HG03571 (cell line): ENCODE results near the gene SP110.
"Not testable (repeated sequence)": the region's sequence is repeated elsewhere in the genome, so short reads cannot be mapped to it uniquely, and the experiment has no call there.

ENCODE experiments used
- ATAC-seq: cut with Tn5 transposase; IDR thresholded peaks from one replicate; pipeline ENCODE4 v1.9.1; 2021; ENCODE audit not compliant: unreplicated experiment

The SP110 gene

DNA sequence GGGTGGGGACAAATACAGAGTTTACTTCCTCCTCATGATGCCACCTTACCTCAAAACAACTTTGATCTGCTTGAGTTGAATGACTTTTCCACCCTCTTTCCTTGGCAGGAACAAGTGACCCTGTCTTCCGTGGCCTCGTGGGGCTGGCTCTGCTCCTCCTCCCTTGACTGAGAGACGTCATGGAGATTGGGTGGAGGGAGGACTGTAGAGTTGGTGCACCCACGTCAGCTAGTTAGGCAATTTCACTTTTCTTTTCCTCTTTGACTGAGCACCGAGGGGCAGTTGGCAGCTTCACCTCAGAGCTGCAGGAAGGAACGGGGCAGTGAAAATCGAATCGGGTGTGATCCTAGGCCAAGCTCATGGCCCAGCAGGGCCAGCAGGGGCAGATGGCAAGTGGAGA, 5.7 kb upstream of the SP110 start, which contains the start of gene SP140:
TSS of gene SP140 (plus strand) at position 251 of the 400 bp plus-strand sequence. CDS start at position 360, 109 bp downstream.
- ATAC-seq, result peak; percentile 49

DNA sequence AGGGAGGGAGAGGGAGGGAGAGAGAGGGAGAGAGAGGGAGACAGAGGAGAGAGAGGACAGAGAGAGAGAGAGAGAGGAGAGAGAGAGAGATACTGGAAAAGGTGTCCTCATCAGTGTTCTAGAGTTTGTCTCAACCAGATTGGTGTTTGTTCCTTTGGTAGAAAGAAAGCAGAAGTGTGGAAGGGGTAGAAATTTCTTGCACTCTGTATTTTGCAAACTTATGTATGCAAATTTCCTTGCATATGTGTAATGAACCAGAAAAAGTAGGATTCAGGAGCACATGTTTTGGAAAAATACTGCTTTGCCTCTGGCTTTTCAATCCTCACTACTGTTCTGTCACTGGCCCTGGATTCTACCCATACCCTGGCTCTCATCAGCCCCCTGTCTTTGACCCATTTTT, 4.7 kb upstream of the SP110 start:
- ATAC-seq, result no peak

DNA sequence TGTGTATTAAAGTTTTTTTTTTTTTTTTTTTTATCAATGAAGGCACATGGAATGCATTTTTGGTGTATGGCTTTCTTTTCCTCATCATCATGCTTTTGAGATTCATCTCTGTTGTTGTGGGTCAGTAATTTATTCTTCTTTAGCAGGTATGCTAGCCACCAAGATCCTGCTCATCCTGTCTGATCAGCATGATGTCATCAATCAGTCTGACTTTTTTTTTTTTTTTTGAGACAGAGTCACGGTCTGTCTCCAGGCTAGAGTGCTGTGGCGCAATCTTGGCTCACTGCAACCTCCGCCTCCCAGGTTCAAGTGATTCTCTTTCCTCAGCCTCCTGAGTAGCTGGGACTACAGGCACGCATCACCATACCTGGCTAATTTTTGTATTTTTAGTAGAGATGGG, 3.0 kb upstream of the SP110 start:
- ATAC-seq, result not testable (repeated sequence)

DNA sequence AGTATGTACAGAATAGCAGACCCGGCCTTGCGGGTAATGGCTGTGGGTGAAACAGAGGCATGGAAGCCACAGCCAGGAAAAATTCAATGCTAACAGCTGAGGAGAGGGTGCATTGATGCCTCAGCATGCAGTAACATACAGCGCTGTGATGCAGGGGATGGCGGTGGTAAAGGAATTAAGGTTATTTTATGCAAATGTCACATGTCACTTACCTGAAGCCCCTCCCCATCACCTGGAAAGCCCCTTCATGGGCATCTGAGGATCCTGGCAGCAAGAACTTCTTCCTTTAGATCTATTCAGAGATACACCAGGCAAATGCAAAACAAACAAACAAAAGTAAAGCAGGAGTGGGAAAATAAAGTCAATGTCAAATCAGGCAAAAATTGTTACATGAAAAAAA, 1.7 kb upstream of the SP110 start:
- ATAC-seq, result no peak

DNA sequence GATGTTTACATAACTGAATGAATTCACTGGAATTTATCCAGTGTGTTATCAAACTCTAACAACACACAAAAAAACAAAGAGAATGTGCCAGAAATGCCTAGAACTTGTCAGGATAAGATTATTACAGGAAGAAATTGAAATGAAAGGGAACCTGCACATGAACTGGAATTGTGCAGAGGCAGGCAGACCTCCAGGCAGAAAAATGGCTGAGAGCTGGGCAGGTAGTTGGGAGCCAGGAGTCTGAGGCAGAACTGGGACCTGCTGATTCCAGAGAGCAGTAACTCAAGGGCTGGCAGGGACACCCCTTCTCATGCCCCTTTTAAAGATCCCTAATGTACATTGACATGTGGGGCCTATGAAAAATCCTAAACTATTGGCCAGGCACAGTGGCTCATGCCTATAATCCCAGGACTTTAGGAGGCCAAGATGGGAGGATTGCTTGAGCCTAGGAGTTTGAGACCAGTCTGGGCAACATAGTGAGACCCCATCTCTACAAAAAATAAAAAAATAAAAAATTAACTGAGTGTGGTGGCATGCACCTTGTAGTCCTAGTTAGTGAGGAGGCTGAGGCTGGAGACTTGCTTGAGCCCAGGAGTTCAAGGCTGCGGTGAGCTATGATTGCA, 674 bp upstream of the SP110 start:
- ATAC-seq, result no peak

DNA sequence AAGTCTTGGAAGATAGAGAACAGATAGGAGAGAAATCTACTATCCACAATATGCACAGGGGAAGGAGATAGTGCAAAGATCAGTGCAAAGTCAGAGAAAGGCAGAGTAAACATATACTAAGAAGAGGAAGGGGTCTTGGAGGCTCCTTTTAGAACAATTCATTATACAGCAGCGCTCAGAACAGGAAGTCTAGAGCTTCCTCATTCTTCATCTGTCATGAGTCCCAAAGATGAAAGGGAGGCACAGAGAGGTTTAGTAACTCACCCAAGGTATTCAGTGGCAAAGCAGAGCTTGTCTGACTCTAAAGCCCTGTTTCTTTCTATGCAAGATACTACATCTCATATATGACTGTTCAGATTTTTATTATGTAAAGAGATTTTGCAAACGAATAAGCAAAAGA, 1.4 kb downstream of the SP110 start:
- no peak for ATAC-seq

DNA sequence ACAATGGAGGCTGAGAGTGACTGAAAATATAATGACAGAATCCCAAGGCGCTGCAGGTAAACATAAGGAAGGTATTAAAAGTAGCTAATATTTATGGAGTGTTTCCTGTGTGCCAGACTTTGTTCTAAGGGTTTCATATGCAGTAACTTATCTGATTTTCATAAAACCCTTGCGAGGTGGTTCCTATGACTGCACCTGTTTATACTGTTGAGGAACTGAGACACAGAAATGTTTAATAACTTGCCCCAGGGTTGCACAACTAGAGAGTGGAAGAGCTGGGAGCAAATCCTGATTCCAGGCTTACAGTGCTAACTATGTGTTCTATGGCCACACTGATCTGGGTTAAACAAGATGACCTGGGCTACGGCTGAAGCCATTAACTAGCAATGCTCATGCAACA, 2.4 kb downstream of the SP110 start:
- no peak for ATAC-seq

DNA sequence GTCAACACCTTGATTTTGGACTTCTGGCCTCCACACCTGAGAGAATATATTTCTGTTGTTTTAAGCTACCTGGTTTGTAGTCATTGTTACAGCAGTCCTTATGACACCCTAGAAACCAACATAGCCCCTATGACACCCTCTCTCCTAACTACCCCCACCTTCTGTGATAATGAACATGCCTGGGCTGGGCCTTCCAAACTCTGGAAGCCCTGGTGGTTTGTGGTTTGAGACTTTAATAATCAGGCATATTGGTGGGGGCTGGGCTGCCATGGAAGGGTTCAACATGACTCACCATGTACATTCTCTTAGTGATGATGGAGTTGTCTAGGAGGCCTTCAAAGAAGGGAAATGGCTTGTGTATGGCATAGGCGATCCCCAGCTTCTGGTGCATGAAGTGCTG, 3.3 kb downstream of the SP110 start:
- ATAC-seq, result no peak

DNA sequence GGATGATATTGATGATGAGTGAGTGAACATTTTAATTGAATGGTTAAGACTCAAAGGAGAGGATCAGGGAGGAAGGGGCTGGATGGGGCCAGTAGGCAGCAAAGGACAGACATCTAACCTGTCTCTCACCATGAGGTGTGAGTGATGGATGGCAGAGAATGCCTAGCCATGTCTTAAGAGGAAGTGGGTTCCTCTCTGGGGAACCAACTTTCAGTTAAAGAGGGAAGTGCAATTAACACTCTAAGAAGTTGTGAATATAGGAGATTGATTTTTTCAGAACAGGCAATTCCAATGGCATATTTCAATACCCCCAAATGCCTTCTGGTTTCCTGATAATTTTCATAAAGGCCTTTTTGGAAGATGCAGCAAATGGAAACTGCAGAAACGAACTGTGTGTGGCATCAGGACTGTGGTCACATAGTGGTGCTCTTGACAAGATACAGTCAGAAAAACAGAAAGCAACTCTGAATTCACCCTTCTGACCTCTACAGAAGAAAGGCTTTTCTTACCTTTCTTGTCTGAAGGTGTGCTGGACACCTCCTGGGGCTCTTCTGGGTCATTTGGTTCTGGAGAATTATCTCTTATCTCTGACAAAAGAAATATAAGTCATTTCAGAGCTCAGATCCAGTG, 10.2 kb downstream of the SP110 start:
- no peak for ATAC-seq

DNA sequence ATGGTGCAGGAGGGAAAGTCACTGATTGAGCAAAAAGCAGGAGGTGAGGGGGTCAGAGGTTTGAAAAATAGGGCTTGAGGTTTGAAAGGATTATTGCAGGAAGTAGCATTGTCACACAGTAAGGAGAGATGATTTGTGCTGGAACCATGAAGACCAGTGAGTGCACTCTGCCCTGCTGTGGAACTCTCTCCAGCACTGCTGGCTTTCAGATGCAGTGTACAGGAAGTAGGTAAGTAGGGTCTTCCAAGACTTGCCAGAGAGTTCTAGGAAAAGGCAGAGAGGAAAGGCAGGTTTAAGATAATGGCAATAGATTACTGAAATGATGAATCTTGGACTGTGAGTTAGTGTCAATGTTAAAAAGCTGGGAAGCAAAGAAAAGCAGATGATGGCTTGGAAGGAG, 11.2 kb downstream of the SP110 start:
- ATAC-seq, result no peak

DNA sequence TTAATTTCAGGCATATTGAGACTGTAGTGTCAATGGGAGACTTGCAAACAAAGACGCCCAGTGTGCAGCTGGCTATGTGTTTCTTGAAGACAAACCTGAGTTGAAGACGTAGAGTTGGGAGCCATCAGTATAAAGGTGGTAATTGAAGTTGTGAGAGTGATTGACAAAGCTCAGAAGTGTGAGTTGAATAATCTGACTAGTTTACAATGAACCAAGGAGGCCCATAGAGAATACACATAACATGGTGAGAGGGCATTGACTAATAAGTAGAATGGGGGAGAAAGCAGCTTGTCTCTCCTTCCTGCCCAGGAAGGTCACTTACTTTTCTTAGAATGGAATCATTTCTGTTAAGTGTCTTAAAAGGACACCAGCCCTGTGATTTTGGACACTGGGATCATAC, 14.1 kb downstream of the SP110 start:
- ATAC-seq, result no peak

DNA sequence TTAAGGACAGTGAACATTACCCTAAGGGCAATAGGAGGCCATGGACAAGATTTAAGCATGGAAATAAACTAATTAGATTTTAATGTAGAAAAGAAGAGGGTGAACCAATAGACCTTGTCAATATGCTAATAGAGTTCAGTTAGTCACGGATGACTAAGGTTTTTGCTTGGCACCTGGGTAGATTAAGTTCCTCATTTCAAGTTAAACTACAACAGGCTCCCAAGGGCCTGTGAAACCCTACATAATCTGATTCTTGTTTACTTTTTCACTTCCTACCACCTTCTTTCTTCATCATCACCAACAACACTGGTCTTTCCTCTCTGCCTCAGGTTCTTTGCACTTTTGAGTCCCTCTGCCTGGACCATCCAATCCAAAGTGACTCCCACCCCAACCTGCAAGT, 14.8 kb downstream of the SP110 start:
- ATAC-seq, result peak; percentile 54

DNA sequence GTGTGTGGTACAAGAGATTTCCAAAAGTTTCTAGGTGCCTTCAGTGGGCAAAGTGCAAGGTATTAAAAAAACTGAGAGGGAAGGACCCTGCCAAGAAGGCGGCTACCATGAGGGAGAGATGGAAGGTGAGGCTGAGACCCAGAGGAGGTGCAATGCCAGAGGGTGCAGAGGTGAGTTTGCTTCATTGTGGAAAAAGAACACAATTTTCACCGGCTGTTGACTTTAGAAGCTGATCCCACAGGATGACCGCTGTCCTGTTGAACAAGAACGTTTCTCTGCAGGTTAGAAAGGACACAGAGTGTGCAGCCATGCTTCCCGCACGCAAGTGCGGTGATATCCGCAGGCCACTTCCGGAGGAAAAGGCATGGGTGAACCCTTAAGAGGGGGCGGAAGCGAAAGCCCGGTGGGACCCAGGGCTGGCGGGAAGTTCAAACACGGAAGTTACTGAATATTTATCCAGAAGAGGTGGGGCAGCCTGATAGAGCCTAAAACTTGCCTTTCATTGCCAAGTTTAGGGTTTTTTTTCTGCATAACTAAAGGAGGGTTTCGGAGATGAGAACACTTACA, 16.6 kb downstream of the SP110 start:
- ATAC-seq, result peak; percentile 50

DNA sequence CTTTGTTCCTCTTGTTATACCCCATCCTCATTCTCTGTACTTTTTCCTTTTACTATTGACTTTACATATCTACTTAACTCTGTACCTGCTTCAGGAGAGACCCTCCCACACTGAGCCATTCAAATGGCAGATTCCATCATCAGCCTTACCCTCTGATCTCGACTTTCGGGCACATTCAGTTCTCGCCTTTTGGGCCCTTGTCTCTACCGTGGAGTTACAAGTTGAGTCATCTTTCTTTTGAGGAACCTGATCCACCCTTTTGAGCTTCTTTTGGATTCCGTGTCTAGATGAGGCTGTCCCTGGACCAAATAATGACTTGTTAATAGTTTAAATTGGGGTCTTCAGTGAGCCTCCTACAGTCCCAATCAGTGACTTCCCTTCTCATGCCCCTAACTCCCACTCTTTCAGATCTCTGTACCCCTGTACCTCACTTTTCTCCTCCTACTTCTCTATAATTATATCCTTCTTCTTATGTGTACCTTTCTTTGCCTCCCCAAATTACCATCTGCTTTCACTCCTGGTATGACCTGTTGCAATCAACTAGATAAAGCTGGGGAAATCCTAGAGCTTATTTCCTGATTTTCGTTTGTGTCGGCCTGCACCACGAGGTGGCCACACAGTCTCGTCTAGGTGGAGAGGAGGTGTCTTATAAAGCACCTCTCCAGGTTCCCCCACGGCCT, 17.2 kb downstream of the SP110 start:
- peak; percentile 24 for ATAC-seq

DNA sequence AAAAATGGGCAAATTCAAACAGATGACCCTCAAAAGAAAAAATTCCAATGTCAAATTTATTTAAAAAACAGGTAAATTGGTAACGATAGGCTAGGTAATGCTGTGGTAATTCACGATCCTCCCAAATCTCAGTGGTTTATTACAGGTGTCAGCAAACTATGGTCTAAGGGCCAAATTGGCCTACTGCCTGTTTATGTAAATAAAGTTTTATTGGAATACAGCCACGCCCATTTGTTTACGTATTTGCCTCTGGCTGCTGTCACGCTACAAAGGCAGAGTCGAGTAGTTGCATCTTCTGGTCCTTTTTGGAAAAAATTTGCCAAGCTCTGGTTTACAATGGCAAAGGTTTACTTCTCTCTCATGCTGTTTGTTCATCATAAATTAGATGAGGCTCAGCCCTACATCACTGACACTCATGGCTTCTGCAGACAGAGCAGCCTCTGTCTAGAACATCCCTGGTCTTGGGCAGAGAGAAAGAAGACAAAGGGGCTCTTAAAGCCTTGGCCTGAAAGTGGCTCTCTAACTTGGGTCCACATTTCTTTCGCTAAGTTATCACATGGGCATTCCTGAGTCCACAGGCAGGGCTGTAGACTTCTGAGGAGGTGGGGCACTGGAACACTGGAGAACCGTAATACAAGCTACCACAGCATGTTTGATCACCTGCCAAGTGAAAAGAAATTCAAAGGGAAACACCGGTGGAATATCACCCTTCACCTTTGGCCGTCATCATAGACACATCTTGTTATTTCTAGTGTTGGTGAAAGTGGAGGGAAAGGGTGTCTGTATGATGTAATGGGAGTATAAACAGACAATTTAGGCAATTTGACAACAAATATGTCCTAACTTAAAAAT, 34.8 kb downstream of the SP110 start:
- ATAC-seq, result no peak

DNA sequence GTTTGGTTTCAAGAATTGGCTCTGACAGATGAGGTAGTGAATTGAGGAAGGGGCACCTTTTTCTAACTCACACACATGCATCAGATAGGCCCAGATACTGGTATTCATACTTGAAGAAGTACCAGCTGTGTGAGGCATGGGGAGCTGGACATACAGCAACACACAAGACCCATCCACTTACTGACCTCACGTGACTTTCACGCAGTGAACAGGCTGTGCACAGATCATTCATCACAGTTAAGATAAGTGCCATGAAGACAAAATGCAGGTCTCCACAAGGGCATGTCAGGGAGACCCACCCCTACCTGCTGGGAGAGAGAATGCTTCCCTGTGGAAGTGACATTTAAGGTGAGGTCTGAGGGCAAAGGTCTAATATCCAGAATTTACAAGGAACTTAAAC, 38.6 kb downstream of the SP110 start:
- ATAC-seq, result no peak

DNA sequence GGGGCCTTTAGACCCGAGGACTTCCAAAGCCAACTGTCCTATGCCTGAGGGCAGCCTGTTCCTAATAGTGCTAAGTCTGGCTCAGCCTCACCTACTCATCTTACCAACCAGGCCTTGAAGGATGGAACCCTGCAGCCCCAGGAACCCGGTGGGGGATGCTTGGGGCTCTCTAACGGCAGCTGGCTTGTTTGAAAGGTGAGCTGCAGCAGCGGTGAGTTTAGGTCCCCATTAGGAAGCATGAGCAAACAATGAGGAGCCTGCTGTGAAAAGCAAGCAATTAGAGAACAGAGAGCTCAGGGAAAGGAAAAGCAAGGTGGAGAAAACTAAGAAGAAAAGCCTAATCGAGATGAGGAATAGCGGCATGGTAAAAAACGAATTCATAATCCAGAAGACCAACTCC, 39.9 kb downstream of the SP110 start:
- ATAC-seq, result no peak

DNA sequence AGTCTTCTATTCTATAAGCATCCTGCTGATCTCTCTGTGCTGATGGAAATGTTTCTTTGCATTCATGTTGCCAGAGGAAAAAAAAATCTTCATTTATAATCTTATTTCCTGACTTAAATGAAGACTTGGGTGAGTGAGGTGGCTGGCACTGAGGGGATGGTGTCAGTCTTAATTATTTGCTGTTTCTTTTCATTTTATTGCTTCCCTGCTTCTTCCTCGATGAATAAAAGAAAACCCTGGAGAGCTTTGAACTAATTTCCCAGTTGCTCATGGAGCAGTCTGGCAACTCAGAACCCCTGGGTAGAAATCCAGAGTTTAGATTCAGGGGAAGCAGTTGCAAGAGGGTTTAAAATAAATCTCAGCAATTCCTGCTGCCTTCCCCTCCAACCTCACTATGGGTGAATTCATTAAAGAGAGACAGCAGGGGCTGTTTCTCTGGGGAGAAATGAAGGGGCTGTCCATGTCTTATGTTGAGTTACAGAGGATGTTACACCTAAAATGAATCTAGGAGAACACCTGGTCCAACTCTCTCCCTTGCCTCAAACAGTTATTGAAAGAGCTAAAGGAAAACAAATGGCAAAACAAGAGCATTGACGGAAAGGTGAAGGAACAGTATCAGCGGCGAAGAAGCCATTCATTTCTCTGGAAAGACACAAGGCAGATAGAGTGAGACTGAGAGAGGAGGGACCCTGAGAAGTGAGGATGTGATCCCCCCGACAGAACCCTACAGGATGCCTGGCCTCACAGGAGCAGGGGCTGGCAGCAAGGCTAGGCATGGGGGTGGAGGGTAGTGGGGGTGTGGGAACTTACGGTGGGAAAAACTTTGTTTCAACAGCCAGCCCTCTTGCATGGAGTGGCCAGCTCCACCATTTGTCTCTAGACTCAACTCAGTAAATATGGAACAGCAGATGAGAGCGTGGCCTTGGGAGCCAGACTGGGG, 41.0 kb downstream of the SP110 start:
- no peak for ATAC-seq

DNA sequence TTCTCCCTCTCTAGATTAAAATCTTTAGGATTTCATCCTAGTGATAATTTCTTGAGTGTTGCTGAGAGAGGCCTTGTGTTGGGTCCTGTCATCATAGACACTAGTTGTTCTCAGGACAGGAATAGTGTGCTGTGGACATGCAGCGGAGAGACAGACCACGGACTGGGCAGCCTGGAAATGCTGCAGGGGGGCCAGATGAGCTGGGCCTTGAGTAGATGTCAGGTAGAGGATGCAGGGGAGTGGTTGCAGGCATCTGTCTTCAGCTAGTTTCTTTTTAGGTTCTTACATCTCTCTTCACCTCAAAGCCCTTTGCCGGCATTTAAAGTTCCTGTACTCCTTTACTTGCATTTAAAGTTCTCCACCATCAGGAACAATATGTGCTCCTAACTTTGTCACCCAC, 42.8 kb downstream of the SP110 start:
- no peak for ATAC-seq

DNA sequence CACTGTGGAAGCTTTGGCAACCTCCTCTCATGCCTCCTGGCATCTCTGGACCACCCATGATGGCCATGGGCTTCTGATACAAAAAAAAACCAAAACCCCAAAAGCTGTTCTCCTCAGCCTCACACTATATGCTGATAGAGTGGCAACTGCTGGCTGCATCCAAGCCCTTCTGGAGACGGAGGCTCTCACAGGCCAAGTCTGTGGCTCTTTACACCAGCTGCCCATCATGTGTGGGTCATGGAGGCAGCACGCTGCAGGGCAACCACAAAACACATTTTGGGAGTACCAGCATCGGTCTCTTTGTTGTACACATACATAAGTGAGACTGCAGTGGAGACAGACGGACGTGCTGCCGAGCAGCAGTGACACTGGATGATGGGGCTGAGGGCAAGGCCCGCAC, 45.3 kb downstream of the SP110 start:
- ATAC-seq, result no peak
